Activated naive CD8-positive, alpha-beta T cell (primary cell): Measurements from ENCODE around the gene LINGO1.

Experiments
- H3K27ac Mint-ChIP-seq: one replicate; pipeline ENCODE4 v1.8.0; 2021; ENCODE audit warnings: mixed read lengths
- H3K27me3 Mint-ChIP-seq: one replicate; pipeline ENCODE4 v1.8.0; 2021; ENCODE audit warnings: mixed read lengths
- H3K36me3 Mint-ChIP-seq: one replicate; pipeline ENCODE4 v1.8.0; 2021; ENCODE audit warnings: mixed read lengths
- H3K4me1 Mint-ChIP-seq: one replicate; pipeline ENCODE4 v1.8.0; 2021; ENCODE audit warnings: low read depth, mixed read lengths
- H3K4me3 Mint-ChIP-seq: one replicate; pipeline ENCODE4 v1.8.0; 2021; ENCODE audit warnings: mild to moderate bottlenecking, mixed read lengths
- H3K9me3 Mint-ChIP-seq: one replicate; pipeline ENCODE4 v1.8.0; 2021; ENCODE audit warnings: low read depth, mixed read lengths

LINGO1 gene

DNA sequence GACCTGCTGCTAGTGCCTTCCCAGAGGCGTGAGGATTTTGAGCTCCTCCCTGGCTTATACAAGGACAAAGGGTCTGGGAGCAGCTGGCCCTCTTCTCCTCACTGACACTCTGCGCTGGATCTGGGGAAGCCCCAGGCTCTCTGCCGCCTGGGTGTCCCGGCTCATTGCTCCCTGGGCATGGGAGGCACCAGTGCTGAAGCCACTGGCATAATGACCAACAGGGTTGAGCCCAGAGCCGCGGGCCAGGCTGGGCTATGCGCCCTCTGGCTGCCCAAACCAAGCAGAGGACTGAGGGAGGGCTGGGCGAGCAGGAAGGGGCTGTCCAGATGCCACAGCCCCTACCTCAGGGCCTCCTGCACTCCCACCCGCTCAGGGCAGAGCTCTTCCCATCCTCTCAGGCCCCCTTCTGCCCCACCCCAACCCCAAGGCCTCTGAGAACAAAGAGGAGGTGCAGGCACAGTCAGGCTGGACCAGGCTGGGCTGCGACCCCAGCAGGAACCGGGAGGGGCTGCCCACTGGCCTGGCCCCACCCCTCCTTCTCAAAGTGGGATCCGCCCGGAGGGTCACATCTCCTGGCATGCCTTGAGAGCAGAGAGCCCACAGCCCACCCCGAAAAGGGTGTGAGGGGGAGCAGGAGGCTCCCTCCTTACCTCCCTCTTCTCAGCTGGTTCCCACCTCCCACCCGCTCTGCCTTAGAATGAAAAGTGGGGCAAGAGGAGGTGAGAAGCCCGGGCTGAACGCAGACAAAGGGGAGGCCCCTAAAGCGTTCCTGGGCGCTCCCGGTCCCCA, 1.6 kb downstream of the LINGO1 start:
- no peaks in the 10 kb centered on the region for H3K36me3 Mint-ChIP-seq
- H3K27ac Mint-ChIP-seq, result no peak overlapping the region
- peaks cover 24% of the 10 kb centered on the region for H3K27me3 Mint-ChIP-seq
- no peaks in the 10 kb centered on the region for H3K9me3 Mint-ChIP-seq
- no peak overlapping the region for H3K4me3 Mint-ChIP-seq
- peaks cover 7% of the 10 kb centered on the region for H3K4me1 Mint-ChIP-seq

GRCh38 chr15:77630056-77630455, 2.7 kb downstream of the LINGO1 start:
- Mint-ChIP-seq H3K27ac (no peak overlapping the region), H3K27me3 (peaks cover 15% of the 10 kb centered on the region), H3K4me3 (no peak overlapping the region), H3K36me3 (no peaks in the 10 kb centered on the region), H3K9me3 (no peaks in the 10 kb centered on the region), H3K4me1 (peaks cover 7% of the 10 kb centered on the region)

GRCh38 chr15:77629070-77630030, 3.4 kb downstream of the LINGO1 start:
- no peak overlapping the region for H3K4me3 Mint-ChIP-seq
- H3K36me3 Mint-ChIP-seq, result no peaks in the 10 kb centered on the region
- peaks cover 14% of the 10 kb centered on the region for H3K27me3 Mint-ChIP-seq

DNA sequence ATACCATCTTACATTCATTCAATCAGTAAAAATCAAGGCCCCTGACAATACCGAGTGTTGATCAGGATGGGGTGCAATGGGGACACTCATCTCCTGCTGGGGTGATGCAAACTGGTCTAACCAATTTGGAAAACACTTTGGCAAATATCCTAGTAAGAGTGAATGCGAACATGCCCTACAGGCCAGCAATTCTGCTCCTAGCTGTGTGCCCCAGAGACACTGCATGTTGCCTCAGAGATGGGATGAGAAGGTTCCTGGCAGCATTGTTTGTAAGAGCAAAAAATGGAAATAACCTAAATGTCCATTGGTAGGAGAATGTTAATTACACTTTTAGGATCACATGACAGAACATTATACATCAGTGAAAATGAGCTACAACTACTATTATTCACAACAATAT, 4.7 kb downstream of the LINGO1 start:
- Mint-ChIP-seq H3K4me1 (no peaks in the 10 kb centered on the region), H3K36me3 (no peaks in the 10 kb centered on the region), H3K4me3 (no peak overlapping the region), H3K27ac (no peak overlapping the region), H3K9me3 (no peaks in the 10 kb centered on the region), H3K27me3 (peaks cover 7% of the 10 kb centered on the region)

More at GRCh38 chr15:77629070-77630030, 3.4 kb downstream of the LINGO1 start:
- peaks cover 7% of the 10 kb centered on the region for H3K4me1 Mint-ChIP-seq
- no peak overlapping the region for H3K27ac Mint-ChIP-seq
- no peaks in the 10 kb centered on the region for H3K9me3 Mint-ChIP-seq

GRCh38 chr15:77627581-77627980, 5.1 kb downstream of the LINGO1 start:
- Mint-ChIP-seq H3K27ac (no peak overlapping the region), H3K9me3 (no peaks in the 10 kb centered on the region), H3K4me3 (no peak overlapping the region), H3K27me3 (peaks cover 7% of the 10 kb centered on the region), H3K36me3 (no peaks in the 10 kb centered on the region), H3K4me1 (no peaks in the 10 kb centered on the region)

- Mint-ChIP-seq H3K4me3 (no peak overlapping the region), H3K27ac (no peak overlapping the region), H3K36me3 (no peaks in the 10 kb centered on the region), H3K4me1 (no peaks in the 10 kb centered on the region), H3K27me3 (peaks cover 7% of the 10 kb centered on the region), H3K9me3 (no peaks in the 10 kb centered on the region)
These were observed 5.6 kb downstream of the LINGO1 start for GRCh38 chr15:77627067-77627466.

DNA sequence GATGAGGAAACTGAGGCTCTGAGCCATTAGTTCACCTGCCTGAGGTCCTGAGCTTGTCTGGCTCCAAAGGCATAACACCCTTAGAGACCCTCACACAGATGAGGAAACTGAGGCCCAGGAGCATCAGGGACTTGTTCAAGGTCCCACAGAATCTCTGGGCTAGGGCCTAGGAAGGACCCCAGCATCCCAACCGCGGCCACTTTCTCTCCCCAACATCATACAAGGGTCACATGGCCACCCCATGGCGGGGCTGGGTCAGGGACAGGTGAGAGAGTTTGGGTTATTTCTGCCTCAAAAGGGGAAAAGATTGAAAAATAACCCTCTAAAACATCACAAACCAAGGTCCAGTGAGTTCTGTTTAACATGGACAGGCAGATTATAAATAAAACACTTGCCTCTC, 6.7 kb downstream of the LINGO1 start:
- no peaks in the 10 kb centered on the region for H3K9me3 Mint-ChIP-seq
- no peaks in the 10 kb centered on the region for H3K36me3 Mint-ChIP-seq
- H3K4me3 Mint-ChIP-seq, result no peak overlapping the region
- no peaks in the 10 kb centered on the region for H3K4me1 Mint-ChIP-seq
- H3K27me3 Mint-ChIP-seq, result peaks cover 7% of the 10 kb centered on the region
- H3K27ac Mint-ChIP-seq, result no peak overlapping the region

DNA sequence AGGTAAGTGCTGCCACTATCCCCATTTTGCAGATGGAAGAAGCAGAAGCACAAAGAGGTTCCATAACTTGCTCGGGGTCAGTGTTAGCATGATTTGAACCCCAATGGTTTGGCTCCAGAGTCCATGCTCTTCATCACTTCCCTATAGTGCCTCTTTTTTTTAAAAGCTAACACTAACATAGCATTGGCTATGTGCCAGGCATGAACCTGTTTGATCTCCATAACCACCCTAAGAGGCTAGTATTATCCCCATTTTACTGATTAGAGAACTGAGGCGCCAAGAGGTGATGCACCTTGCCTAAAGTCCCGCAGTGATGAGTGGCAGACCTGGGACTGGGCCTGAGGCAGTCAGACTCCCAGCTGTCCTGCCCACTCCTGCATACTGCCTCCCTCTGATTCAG, 7.3 kb downstream of the LINGO1 start:
- Mint-ChIP-seq H3K36me3 (no peaks in the 10 kb centered on the region), H3K27ac (no peak overlapping the region), H3K4me1 (no peaks in the 10 kb centered on the region), H3K27me3 (peaks cover 7% of the 10 kb centered on the region), H3K9me3 (no peaks in the 10 kb centered on the region), H3K4me3 (no peak overlapping the region)

DNA sequence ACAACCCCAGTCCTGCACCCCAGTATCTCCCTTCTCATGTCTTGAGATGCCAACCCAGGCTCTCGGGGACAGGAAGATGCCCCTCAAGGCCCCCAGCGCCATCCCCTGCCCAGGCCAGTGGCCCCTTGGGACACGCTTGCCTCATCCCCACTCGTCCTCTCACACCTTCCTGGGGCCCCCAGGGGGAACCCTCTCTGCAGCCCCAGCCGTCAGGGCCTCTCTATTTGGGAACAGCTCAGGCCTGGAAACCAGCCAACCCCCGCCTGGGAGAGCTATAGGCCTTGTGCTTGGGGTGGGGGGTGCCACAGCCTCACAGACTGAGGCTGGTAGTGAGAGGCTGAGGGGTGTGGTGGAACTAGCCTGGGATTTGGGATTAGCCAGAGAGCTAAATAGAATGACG, 7.8 kb downstream of the LINGO1 start:
- no peaks in the 10 kb centered on the region for H3K9me3 Mint-ChIP-seq

GRCh38 chr15:77623755-77624524, 8.8 kb downstream of the LINGO1 start:
- no peak overlapping the region for H3K4me3 Mint-ChIP-seq
- peaks cover 6% of the 10 kb centered on the region for H3K27me3 Mint-ChIP-seq
- no peaks in the 10 kb centered on the region for H3K9me3 Mint-ChIP-seq
- no peaks in the 10 kb centered on the region for H3K4me1 Mint-ChIP-seq
- no peak overlapping the region for H3K27ac Mint-ChIP-seq
- no peaks in the 10 kb centered on the region for H3K36me3 Mint-ChIP-seq

More for the DNA sequence above, 7.8 kb downstream of the LINGO1 start:
- Mint-ChIP-seq H3K27me3 (peaks cover 7% of the 10 kb centered on the region), H3K4me1 (no peaks in the 10 kb centered on the region), H3K36me3 (no peaks in the 10 kb centered on the region), H3K4me3 (no peak overlapping the region), H3K27ac (no peak overlapping the region)

- H3K27ac Mint-ChIP-seq, result no peak overlapping the region
These were observed 9.6 kb downstream of the LINGO1 start for GRCh38 chr15:77622934-77623754.

DNA sequence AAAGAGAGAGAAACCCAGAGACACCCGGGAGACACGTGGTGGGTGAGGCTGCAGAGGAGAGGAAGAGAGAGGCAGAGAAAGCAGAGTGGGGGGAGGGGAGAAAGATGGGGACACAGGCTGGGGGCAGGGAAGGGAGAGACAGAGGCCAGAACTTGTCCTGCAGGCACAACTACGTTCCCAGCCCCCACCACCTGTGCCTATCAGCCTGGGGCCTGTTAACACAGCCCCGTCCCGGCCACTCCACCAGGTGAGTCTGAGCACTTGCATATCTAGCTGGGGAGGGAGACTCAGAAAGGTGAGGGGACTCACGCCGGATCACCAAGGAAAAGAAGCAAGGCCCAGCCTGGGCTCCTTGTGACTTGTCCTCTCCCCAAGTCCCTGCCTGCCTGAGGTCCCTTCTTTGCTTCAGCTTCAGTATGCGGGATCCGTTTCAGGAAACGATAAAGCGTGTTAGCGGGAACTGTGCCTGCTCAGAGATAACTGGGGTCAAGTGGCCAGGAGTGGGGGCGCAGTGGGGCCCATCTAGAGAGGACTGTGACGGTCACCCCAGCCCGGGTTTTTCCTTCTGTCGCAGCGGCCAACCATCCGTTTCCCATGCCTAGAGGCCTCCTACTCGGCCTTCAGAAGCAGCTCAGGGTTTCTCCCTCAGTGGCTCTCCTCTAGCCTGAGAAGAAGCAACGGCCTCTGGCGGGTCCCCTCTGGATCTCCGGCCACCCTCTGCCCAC, 10.3 kb downstream of the LINGO1 start:
- Mint-ChIP-seq H3K4me3 (no peak overlapping the region), H3K9me3 (no peaks in the 10 kb centered on the region), H3K27me3 (no peaks in the 10 kb centered on the region), H3K27ac (no peak overlapping the region), H3K4me1 (no peaks in the 10 kb centered on the region), H3K36me3 (no peaks in the 10 kb centered on the region)

More at GRCh38 chr15:77622934-77623754, 9.6 kb downstream of the LINGO1 start:
- Mint-ChIP-seq H3K36me3 (no peaks in the 10 kb centered on the region), H3K4me3 (no peak overlapping the region), H3K27me3 (peaks cover 4% of the 10 kb centered on the region), H3K9me3 (no peaks in the 10 kb centered on the region), H3K4me1 (no peaks in the 10 kb centered on the region)

GRCh38 chr15:77621847-77622208, 10.9 kb downstream of the LINGO1 start:
- no peaks in the 10 kb centered on the region for H3K9me3 Mint-ChIP-seq
- H3K27ac Mint-ChIP-seq, result no peak overlapping the region
- no peak overlapping the region for H3K4me3 Mint-ChIP-seq
- no peaks in the 10 kb centered on the region for H3K4me1 Mint-ChIP-seq
- no peaks in the 10 kb centered on the region for H3K36me3 Mint-ChIP-seq
- no peaks in the 10 kb centered on the region for H3K27me3 Mint-ChIP-seq
